PC-9 (cell line): ENCODE data around the gene TRAM2. TPM values are rescaled to one million over a fixed set of nuclear protein-coding genes. Genes with fewer than 3 reads are reported as not detected.

Source experiments
- BruUV-seq: library from RNA; stranded (reverse); fragments of 400-500 nt; replicated peaks from 2 replicates; lab custom pipeline; 2021; lab: Mats Ljungman, UMichigan
- CTCF ChIA-PET: fragments of 300-600 bp; sonication (Branson Sonifier 250); formaldehyde crosslinking; loops from one replicate; lab custom pipeline; 2022; ENCODE audit warnings: antibody characterized with exemption; lab: Charles Lee
- POLR2A ChIA-PET: fragments of 300-600 bp; sonication (Branson Sonifier 250); formaldehyde crosslinking; loops from one replicate; lab custom pipeline; 2022; ENCODE audit warnings: antibody characterized with exemption; ENCODE audit not compliant: unreplicated experiment; lab: Charles Lee
- DNase-seq, 2 experiments: peaks; one replicate each; pipeline versions ENCODE4 v3.0.0 to v3.0.0-alpha.2; 2015 to 2022; ENCODE audit warnings: mixed read lengths in 1 of 2
- H2AFZ ChIP-seq: fragments of 200-600 bp; sonication (generic); 2 replicates; pipeline ENCODE4 v1.8.1; 2017; ENCODE audit warnings: antibody characterized with exemption
- H3F3A ChIP-seq: fragments of 200-600 bp; sonication (generic); 2 replicates; pipeline ENCODE4 v1.8.1; 2017; ENCODE audit warnings: antibody characterized with exemption, mild to moderate bottlenecking, low read depth; ENCODE audit not compliant: insufficient read depth
- H3K27ac ChIP-seq: fragments of 200-600 bp; sonication (generic); 2 replicates; pipeline ENCODE4 v1.6.1; 2016; ENCODE audit warnings: mixed run types
- H3K27me3 ChIP-seq: fragments of 200-600 bp; sonication (generic); 2 replicates; pipeline ENCODE4 v1.6.1; 2016; ENCODE audit warnings: low read depth, mixed run types; ENCODE audit not compliant: insufficient read depth
- H3K36me3 ChIP-seq: fragments of 200-600 bp; sonication (generic); 2 replicates; pipeline ENCODE4 v1.6.1; 2016; ENCODE audit warnings: low read depth, mixed run types
- H3K4me1 ChIP-seq: fragments of 200-600 bp; sonication (generic); replicated peaks from 2 replicates; pipeline ENCODE4 v1.6.1; 2016; ENCODE audit warnings: mixed run types; ENCODE audit not compliant: insufficient read depth
- H3K4me2 ChIP-seq: fragments of 200-600 bp; sonication (generic); 2 replicates; pipeline ENCODE4 v1.6.1; 2017; ENCODE audit warnings: mixed run types
- H3K4me3 ChIP-seq: fragments of 200-600 bp; sonication (generic); 2 replicates; pipeline ENCODE4 v1.6.1; 2016; ENCODE audit warnings: mixed run types
- H3K79me2 ChIP-seq: fragments of 200-600 bp; sonication (generic); 2 replicates; pipeline ENCODE4 v1.6.1; 2017; ENCODE audit warnings: low read depth, mixed run types
- H3K9me2 ChIP-seq: fragments of 200-600 bp; sonication (generic); 2 replicates; pipeline ENCODE4 v1.8.1; 2017; ENCODE audit warnings: mild to moderate bottlenecking; ENCODE audit not compliant: insufficient read depth
- H3K9me3 ChIP-seq: fragments of 200-600 bp; sonication (generic); 2 replicates; pipeline ENCODE4 v1.8.1; 2016; ENCODE audit warnings: low read depth; ENCODE audit not compliant: insufficient read depth
- H4K20me1 ChIP-seq: fragments of 200-600 bp; sonication (generic); 2 replicates; pipeline ENCODE4 v1.8.1; 2017; ENCODE audit not compliant: insufficient read depth
- CTCF ChIP-seq: fragments of 200-600 bp; sonication (generic); conservative IDR thresholded peaks from 2 replicates; pipeline ENCODE4 v1.6.1; 2017; ENCODE audit warnings: mixed run types, antibody characterized with exemption, mild to moderate bottlenecking, moderate library complexity
- EZH2 ChIP-seq: fragments of 200-600 bp; sonication (generic); IDR thresholded peaks from 2 replicates; pipeline ENCODE4 v1.8.0; 2017; ENCODE audit warnings: antibody characterized with exemption, low read depth
- intact Hi-C: fragments of 100-400 bp; cut with micrococcal nuclease; formaldehyde crosslinking; loops from one replicate; pipeline ENCODE4 v1.10.0; 2022; ENCODE audit not compliant: unreplicated experiment
- total RNA-seq: library from RNA; stranded (reverse); gene quantifications from 2 replicates; pipeline ENCODE4 v1.2.3, GENCODE V29; 2021

TRAM2 gene
- total RNA-seq, 1 experiment from 2014 or later = 40.9 TPM

- no peaks in the 10 kb centered on the region for H3K9me3 ChIP-seq
- H3F3A ChIP-seq = peaks cover 4% of the 10 kb centered on the region; the same call in 1 of the 2 replicates
- H3K9me2 ChIP-seq = no peaks in the 10 kb centered on the region
- intact Hi-C loops = no loop called here
- TF ChIP-seq CTCF (no peak), EZH2 (no peak)
- POLR2A ChIA-PET = no interaction called here
- no peak overlapping the region for H3K4me3 ChIP-seq
- CTCF ChIA-PET = interaction anchor here (0.7 kb wide), 1 partner anchor 1030 kb away, joined by 16 read pairs; no protein-coding TSS in a partner anchor
- no peak overlapping the region for H2AFZ ChIP-seq
- 0 out of 2 replicates have a peak, but pooled peaks cover 8% of the 10 kb centered on the region for H3K4me1 ChIP-seq
- peaks cover 6% of the 10 kb centered on the region; the same call in 1 of the 2 replicates for H3K79me2 ChIP-seq
- no peak for DNase-seq
- H3K36me3 ChIP-seq = no peaks in the 10 kb centered on the region
- no peak overlapping the region for H3K27ac ChIP-seq
- H3K27me3 ChIP-seq = no peaks in the 10 kb centered on the region
- H4K20me1 ChIP-seq = no peaks in the 10 kb centered on the region; the same call in 1 of the 2 replicates
- H3K4me2 ChIP-seq = no peak overlapping the region
- no TSS peak for BruUV-seq
Measured at GRCh38 chr6:52554684-52555280, 22.1 kb downstream of the TRAM2 start.

- H2AFZ ChIP-seq = no peak overlapping the region
- no peaks in the 10 kb centered on the region for H3K36me3 ChIP-seq
- no peaks in the 10 kb centered on the region; the same call in 1 of the 2 replicates for H4K20me1 ChIP-seq
- no peaks in the 10 kb centered on the region for H3K9me3 ChIP-seq
- peaks cover 4% of the 10 kb centered on the region; the same call in 1 of the 2 replicates for H3F3A ChIP-seq
- no peaks in the 10 kb centered on the region for H3K27me3 ChIP-seq
- TF ChIP-seq EZH2 (no peak), CTCF (no peak)
- H3K9me2 ChIP-seq = no peaks in the 10 kb centered on the region
- no TSS peak for BruUV-seq
- CTCF ChIA-PET = interaction anchor here (0.7 kb wide), 1 partner anchor 120 kb away, joined by 4 read pairs; no protein-coding TSS in a partner anchor
- H3K4me1 ChIP-seq = 0 out of 2 replicates have a peak, but pooled peaks cover 8% of the 10 kb centered on the region
- no peak overlapping the region for H3K4me2 ChIP-seq
- POLR2A ChIA-PET = no interaction called here
- H3K27ac ChIP-seq = no peak overlapping the region
- DNase-seq = no peak
- H3K4me3 ChIP-seq = no peak overlapping the region
- intact Hi-C loops = no loop called here
- peaks cover 6% of the 10 kb centered on the region; the same call in 1 of the 2 replicates for H3K79me2 ChIP-seq
Measured at GRCh38 chr6:52553719-52554118, 23.1 kb downstream of the TRAM2 start.

DNA sequence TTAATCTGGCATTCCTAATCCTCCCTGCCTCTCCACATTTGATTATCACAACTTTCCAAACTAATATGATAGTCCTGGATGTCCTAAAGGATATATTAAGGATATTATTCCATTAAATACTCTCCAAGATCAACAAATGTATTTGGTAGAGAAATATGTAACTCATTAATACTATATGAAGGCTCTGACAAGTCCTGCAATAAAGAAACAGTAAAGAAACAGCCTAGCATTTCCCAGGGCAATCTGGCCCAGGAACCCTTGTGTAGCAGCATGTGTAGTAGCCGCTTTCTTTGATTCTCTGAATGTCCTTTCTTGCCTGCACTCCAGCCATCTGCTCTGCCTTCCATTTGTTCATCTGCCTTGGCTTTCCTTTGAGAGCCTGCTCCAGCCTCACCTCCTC, 23.7 kb downstream of the TRAM2 start:
- 0 out of 2 replicates have a peak, but pooled peaks cover 8% of the 10 kb centered on the region for H3K4me1 ChIP-seq
- no peak overlapping the region for H3K27ac ChIP-seq
- H3K79me2 ChIP-seq = peaks cover 6% of the 10 kb centered on the region; the same call in 1 of the 2 replicates
- no peak overlapping the region for H3K4me2 ChIP-seq
- CTCF ChIA-PET = no interaction called here
- no peaks in the 10 kb centered on the region for H3K9me3 ChIP-seq
- DNase-seq = no peak
- intact Hi-C loops = no loop called here
- BruUV-seq = no TSS peak
- H2AFZ ChIP-seq = no peak overlapping the region
- no peaks in the 10 kb centered on the region for H3K27me3 ChIP-seq
- H3K9me2 ChIP-seq = no peaks in the 10 kb centered on the region
- no peaks in the 10 kb centered on the region for H3K36me3 ChIP-seq
- no peaks in the 10 kb centered on the region; the same call in 1 of the 2 replicates for H4K20me1 ChIP-seq
- H3F3A ChIP-seq = peaks cover 4% of the 10 kb centered on the region; the same call in 1 of the 2 replicates
- POLR2A ChIA-PET = no interaction called here
- no peak overlapping the region for H3K4me3 ChIP-seq
- TF ChIP-seq CTCF = no peak
- no peak for TF ChIP-seq EZH2
